Adipocyte (in vitro differentiated cells): Measurements from ENCODE around the gene NTRK3.

Source experiments
- DNase-seq: peaks from one replicate; pipeline ENCODE4 v3.0.0-alpha.2; 2015; ENCODE audit warnings: low read depth
- H3K27me3 ChIP-seq: replicated peaks from 2 replicates; pipeline ENCODE4 v1.7.0; 2013; ENCODE audit warnings: mild to moderate bottlenecking, low read length, moderate library complexity; ENCODE audit not compliant: control insufficient read depth, insufficient read depth
- H3K36me3 ChIP-seq: 2 replicates; pipeline ENCODE4 v1.7.0; 2013; ENCODE audit warnings: low read length, mild to moderate bottlenecking, moderate library complexity; ENCODE audit not compliant: control insufficient read depth, insufficient read depth, severe bottlenecking
- H3K4me1 ChIP-seq: 2 replicates; pipeline ENCODE4 v1.7.0; 2013; ENCODE audit warnings: mild to moderate bottlenecking, low read length, moderate library complexity; ENCODE audit not compliant: control insufficient read depth, insufficient read depth
- H3K4me3 ChIP-seq: 2 replicates; pipeline ENCODE4 v1.7.0; 2013; ENCODE audit warnings: mild to moderate bottlenecking, low read length, moderate library complexity
- H3K9ac ChIP-seq: 2 replicates; pipeline ENCODE4 v1.7.0; 2013; ENCODE audit warnings: mild to moderate bottlenecking, low read length, moderate library complexity
- H3K9me3 ChIP-seq: 2 replicates; pipeline ENCODE4 v1.7.0; 2013; ENCODE audit warnings: mild to moderate bottlenecking, low read length, moderate library complexity; ENCODE audit not compliant: control insufficient read depth

Gene NTRK3

DNA sequence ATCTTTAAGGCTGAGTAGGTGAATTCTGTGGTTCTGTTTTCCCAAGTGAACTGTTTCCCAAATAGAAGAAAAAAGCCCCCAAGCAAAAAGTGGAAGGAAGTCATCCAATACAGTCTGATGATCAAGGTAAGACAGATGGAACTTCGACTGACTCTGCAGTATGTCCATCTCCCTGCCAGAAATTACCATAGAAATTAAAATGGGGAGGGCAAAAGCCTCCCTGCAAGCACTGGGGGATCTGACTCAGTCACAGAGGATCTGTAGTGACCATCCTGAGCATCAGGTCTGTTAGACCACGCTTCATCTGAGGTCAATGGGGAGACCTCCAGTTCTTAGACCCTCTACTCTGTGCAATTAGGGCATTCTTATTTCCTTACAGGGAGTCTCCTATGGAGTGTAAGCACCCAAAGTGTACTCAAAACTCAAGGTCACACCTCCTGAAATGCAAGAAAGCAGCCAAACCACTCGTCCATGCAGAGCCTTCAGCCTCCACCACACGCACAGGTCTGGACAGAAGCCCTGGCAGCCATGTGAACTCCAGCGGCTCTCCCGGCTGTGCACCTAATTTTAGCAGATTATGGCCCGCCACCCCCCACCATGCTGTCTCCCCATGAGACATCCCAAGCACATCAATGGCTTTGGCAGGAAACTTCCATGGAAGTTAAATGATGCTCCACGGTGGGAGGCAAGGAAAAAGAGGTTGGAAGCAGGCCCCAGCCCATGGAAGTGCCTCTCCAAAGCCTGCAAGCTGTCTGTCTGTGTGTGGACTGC, 348.7 kb downstream of the NTRK3 start:
- H3K9me3 ChIP-seq = no peaks in the 10 kb centered on the region
- H3K9ac ChIP-seq = no peak overlapping the region
- H3K27me3 ChIP-seq = peaks cover 33% of the 10 kb centered on the region
- H3K36me3 ChIP-seq = no peaks in the 10 kb centered on the region
- no peaks in the 10 kb centered on the region for H3K4me1 ChIP-seq
- no peak overlapping the region for H3K4me3 ChIP-seq
- no peak for DNase-seq

GRCh38 chr15:87906444-87906843, 350.1 kb downstream of the NTRK3 start:
- no peaks in the 10 kb centered on the region for H3K9me3 ChIP-seq
- H3K27me3 ChIP-seq = peaks cover 30% of the 10 kb centered on the region
- no peak overlapping the region for H3K4me3 ChIP-seq
- no peak overlapping the region for H3K9ac ChIP-seq
- H3K36me3 ChIP-seq = no peaks in the 10 kb centered on the region
- no peaks in the 10 kb centered on the region for H3K4me1 ChIP-seq
- DNase-seq = no peak

DNA sequence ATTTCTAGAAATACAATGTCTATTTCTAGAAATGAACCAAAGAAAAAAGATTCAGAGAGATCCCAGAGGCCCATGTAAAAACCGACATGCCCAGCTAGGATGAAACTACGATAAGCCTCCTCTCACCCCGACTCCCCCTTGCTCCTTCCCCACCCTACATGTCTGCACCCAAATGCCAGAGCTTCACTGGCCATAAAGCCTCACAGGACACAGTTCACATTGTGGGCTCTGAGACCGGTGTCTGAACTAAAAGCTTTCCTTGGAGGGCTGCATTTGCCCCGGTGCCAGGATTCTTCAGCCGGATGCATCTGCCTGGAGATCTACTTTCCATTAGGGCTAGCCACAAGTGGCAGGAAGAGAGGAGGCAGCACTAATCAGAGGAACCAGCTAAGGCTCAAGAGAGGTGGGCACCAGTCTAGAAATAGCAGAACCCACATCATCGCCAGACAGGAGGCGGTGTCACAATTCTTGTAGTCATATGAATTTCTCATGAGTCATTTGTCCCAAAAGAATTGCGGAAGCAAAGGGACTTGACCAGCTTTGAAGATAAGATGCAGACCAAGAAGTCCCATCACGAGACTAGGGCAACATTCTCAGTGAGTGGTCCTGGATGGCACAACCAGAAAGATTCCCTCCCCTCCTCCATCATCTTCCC, 353.6 kb downstream of the NTRK3 start:
- Histone ChIP-seq H3K9ac (no peak overlapping the region), H3K4me1 (no peaks in the 10 kb centered on the region), H3K9me3 (no peaks in the 10 kb centered on the region), H3K36me3 (no peaks in the 10 kb centered on the region), H3K27me3 (peaks cover 19% of the 10 kb centered on the region), H3K4me3 (no peak overlapping the region)
- no peak for DNase-seq

DNA sequence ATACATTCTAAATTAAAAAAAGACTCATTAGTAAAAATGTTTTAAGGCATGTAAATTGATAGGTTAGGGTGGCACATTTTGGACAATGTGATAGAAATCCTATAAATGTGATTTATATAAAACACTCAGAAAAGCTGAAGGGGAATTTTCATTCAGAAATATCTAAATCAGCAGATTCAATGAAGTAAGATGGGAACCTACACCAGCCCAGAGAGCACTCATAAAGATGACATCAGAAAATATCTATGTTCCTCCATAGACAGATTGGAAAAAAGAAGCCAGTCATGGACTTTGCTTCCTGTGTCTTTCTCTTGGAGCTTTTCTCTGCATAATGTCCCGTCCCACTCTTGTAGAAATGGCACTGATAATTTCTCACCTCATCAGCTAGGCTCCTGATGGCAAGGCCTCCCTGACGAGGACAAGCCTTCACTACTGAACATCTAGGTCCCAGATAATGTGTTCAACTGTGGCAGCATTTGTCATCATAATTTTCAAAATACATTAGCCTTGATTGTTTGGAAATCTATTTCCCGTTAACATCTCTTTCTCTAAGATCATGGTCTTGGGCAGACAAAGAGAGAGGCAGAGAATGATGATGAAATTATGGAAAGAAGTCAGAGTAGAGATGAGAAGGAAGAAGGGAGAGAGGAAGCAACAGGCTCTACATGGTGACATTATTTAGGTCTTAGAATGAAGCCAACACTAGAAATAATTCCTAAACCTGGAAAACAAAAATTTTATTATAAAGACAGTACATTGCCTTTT, 354.4 kb downstream of the NTRK3 start:
- no peak overlapping the region for H3K4me3 ChIP-seq
- no peak for DNase-seq

DNA sequence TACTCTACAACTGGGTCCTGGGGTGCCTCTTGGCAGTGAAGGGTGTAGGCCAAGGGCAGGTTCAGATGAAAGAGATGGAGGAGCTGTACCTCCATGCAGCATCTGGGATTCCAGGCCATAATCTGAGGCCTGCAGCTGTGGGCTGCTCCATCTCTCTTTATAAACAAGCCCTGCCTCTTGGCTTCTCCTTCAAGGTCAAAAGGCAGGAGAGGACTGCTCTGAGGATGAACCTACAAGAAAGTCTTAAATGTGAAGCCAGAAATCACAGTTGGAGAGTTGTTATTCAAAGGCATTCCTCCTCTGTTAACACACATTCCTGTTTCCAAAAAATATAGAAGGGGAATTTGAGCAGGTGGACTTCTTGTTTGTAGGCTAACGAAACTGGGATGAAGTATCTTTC, 355.5 kb downstream of the NTRK3 start:
- Histone ChIP-seq H3K4me3 (no peak overlapping the region), H3K4me1 (no peaks in the 10 kb centered on the region), H3K9ac (no peak overlapping the region), H3K9me3 (no peaks in the 10 kb centered on the region), H3K27me3 (peaks cover 5% of the 10 kb centered on the region), H3K36me3 (no peaks in the 10 kb centered on the region)
- DNase-seq = no peak

More for the DNA sequence above, 354.4 kb downstream of the NTRK3 start:
- H3K9me3 ChIP-seq = no peaks in the 10 kb centered on the region
- no peak overlapping the region for H3K9ac ChIP-seq
- H3K4me1 ChIP-seq = no peaks in the 10 kb centered on the region
- no peaks in the 10 kb centered on the region for H3K36me3 ChIP-seq
- peaks cover 11% of the 10 kb centered on the region for H3K27me3 ChIP-seq

- DNase-seq = no peak
- Histone ChIP-seq H3K9ac (no peak overlapping the region), H3K9me3 (no peaks in the 10 kb centered on the region), H3K4me1 (no peaks in the 10 kb centered on the region), H3K36me3 (no peaks in the 10 kb centered on the region), H3K4me3 (no peak overlapping the region), H3K27me3 (peaks cover 7% of the 10 kb centered on the region)
These were observed 359.6 kb downstream of the NTRK3 start for GRCh38 chr15:87896936-87897335.

GRCh38 chr15:87887177-87887576, 369.4 kb downstream of the NTRK3 start:
- no peak for DNase-seq
- Histone ChIP-seq H3K9ac (no peak overlapping the region), H3K27me3 (peaks cover 4% of the 10 kb centered on the region), H3K9me3 (peaks cover 2% of the 10 kb centered on the region), H3K36me3 (no peaks in the 10 kb centered on the region), H3K4me3 (no peak overlapping the region), H3K4me1 (no peaks in the 10 kb centered on the region)

GRCh38 chr15:87881026-87881425, 375.5 kb downstream of the NTRK3 start:
- H3K4me1 ChIP-seq = no peaks in the 10 kb centered on the region
- H3K4me3 ChIP-seq = no peak overlapping the region
- H3K27me3 ChIP-seq = peaks cover 5% of the 10 kb centered on the region
- DNase-seq = no peak
- no peak overlapping the region for H3K9ac ChIP-seq
- H3K36me3 ChIP-seq = no peaks in the 10 kb centered on the region
- peaks cover 2% of the 10 kb centered on the region for H3K9me3 ChIP-seq

GRCh38 chr15:87877822-87878542, 378.6 kb downstream of the NTRK3 start:
- DNase-seq = no peak
- Histone ChIP-seq H3K9me3 (no peaks in the 10 kb centered on the region), H3K27me3 (peaks cover 7% of the 10 kb centered on the region)

GRCh38 chr15:87877114-87877810, 379.3 kb downstream of the NTRK3 start:
- Histone ChIP-seq H3K4me1 (no peaks in the 10 kb centered on the region), H3K9me3 (no peaks in the 10 kb centered on the region), H3K36me3 (no peaks in the 10 kb centered on the region), H3K9ac (no peak overlapping the region), H3K27me3 (peaks cover 7% of the 10 kb centered on the region), H3K4me3 (no peak overlapping the region)
- no peak for DNase-seq

More at GRCh38 chr15:87877822-87878542, 378.6 kb downstream of the NTRK3 start:
- Histone ChIP-seq H3K9ac (no peak overlapping the region), H3K4me1 (no peaks in the 10 kb centered on the region), H3K36me3 (no peaks in the 10 kb centered on the region), H3K4me3 (no peak overlapping the region)
